HG03280 (cell line): ENCODE measurements around the gene STAT6.

Source experiments
- ATAC-seq: cut with Tn5 transposase; IDR thresholded peaks from one replicate; pipeline ENCODE4 v1.9.1; 2021; ENCODE audit warnings: mild to moderate bottlenecking, moderate library complexity; ENCODE audit not compliant: unreplicated experiment

Gene STAT6, protein sequence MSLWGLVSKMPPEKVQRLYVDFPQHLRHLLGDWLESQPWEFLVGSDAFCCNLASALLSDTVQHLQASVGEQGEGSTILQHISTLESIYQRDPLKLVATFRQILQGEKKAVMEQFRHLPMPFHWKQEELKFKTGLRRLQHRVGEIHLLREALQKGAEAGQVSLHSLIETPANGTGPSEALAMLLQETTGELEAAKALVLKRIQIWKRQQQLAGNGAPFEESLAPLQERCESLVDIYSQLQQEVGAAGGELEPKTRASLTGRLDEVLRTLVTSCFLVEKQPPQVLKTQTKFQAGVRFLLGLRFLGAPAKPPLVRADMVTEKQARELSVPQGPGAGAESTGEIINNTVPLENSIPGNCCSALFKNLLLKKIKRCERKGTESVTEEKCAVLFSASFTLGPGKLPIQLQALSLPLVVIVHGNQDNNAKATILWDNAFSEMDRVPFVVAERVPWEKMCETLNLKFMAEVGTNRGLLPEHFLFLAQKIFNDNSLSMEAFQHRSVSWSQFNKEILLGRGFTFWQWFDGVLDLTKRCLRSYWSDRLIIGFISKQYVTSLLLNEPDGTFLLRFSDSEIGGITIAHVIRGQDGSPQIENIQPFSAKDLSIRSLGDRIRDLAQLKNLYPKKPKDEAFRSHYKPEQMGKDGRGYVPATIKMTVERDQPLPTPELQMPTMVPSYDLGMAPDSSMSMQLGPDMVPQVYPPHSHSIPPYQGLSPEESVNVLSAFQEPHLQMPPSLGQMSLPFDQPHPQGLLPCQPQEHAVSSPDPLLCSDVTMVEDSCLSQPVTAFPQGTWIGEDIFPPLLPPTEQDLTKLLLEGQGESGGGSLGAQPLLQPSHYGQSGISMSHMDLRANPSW

DNA sequence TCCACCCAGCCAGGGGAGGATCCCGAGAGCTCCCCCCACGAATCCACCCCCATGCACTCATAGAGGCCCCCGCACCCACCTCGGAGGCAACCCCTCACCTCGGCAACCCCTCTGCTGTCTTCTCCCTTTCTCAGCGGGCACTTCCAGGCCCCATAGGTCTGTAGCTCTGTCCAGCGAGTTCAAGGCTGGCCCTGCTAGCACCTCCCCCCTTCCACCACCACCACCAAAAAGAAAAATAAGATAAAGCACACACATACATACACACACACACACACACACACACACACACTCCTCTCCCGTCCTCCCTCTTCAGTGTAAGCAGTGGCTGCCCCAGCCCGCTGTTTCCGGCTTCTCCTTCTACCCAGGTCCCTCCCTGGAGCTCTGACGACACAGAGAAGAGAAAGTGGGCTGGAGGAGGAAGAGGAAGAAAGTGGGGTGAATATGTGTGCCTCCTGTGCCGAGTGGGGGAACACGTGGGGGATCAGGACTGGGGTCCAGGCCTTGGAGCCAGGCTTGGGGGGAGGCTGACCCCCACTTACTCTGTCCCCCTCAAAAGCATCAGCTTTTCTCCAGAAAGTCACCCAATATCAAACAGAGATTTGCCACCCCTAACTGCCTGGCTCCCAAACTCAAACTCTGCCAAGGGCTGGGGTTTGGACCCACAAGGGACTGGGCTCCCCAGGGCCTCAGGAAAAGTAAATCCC, at the start of gene STAT6:
TSS of gene STAT6 (minus strand) at position 332 of the 704 bp plus-strand sequence. CDS start 3,084 bp downstream, outside the sequence.
- peak; percentile 42 for ATAC-seq

DNA sequence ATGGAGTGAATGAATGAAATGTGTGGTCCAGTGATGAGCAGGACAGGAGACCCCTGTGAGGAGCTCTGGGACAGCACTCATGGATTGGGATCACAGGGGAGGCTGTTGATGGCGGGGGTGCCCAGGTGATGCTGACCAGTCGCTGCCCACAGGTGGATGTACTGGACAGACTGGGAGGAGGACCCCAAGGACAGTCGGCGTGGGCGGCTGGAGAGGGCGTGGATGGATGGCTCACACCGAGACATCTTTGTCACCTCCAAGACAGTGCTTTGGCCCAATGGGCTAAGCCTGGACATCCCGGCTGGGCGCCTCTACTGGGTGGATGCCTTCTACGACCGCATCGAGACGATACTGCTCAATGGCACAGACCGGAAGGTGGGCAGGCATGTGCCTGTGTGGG, 49.6 kb upstream of the STAT6 start:
- ATAC-seq = no peak

DNA sequence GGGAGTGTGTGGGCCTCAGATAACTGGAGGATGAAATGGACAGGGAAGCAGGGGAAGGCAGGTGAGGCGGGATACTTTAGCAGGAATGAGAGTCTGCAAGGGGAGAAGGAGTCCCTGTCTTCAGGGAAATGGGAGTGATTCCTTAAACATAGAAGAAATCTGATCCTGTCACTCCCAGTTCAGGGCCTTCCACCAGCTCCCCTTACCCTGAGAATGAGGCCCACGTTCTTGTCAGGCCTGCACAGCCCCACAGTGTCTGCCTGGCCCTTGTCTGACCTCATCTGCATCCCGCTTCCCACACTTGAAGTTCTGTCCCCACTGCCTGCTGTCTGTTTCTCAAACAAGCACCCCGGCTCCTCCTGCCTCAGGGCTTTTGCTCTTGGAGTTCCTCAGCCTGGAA, 48.9 kb upstream of the STAT6 start:
- no peak for ATAC-seq

DNA sequence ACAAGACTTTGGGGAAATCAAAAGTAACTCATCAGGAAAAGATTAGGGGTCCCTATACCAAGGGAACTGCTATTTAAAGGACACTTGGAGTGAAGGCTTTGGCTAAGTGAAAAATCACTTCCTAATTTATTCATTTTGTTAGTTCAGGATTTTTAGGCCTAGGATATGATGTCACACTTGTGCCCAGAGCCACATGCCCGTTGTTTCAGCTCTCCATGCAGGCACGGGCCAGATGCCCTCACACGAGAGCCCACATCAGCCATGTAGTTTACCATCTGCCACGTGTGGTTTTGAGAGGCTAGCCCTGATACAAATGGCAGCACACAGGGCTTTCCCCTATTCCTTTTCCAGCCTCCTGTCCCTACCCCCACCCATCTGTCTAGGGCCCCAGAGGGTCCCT, 48.1 kb upstream of the STAT6 start:
- no peak for ATAC-seq

DNA sequence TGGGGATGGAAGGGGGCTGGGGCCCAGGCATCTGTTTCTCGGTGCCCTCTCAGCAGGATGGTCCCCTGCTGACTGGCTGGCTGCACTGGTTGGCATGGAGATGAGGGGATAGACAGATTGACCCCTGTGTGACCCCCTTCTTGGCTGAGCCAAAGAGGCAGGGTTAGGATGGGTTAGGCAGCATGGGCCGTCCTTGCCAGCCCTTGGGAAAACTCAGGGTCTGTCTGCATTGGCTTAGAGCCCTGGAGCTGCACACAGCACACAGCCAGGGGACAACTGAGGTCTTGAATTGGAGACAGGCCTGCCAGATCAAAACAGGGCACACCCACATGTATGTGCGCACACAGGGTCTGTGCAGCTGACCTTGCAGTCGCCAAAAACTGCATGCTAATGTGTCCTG, 47.5 kb upstream of the STAT6 start:
- ATAC-seq = no peak

DNA sequence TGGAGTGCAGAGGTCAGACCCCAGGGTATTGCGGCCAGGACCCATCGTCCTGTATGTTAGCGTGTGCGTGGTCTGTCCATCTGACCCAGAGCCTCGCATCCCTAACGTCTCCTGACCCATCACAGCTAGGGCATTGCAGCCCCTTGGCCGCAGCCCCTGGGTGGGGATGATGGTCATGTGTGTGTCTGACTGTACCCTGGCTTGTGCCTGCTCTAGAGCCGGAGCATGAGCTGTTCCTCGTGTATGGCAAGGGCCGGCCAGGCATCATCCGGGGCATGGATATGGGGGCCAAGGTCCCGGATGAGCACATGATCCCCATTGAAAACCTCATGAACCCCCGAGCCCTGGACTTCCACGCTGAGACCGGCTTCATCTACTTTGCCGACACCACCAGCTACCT, 47.0 kb upstream of the STAT6 start:
- no peak for ATAC-seq

DNA sequence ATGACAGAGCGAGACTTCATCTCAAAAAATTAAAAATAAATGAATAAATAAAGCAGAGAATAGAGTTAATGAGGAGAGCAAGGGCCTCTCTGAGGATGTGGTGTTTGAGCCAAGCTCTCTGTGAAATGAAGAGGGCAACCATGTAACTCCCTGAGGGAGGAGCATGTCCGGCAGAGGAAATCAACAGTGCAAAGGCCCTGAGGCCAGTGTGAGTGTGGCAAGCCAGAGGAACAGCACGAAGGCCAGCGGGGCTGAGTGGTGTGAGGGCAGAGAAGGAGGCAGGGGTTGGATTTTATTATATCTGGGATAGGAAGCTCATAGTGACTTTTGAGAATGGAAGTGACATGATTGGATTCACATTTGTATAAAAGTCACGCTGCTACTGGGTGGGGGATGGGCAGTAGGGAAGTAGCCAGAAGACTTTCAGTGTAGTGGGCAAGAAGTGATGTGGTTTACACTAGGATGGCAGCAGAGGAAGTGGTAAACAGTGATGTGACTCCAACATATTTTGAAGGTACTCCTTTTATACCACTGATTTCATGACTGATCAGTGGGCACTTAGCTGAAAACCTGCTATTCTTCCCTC, 46.5 kb upstream of the STAT6 start:
- no peak for ATAC-seq

DNA sequence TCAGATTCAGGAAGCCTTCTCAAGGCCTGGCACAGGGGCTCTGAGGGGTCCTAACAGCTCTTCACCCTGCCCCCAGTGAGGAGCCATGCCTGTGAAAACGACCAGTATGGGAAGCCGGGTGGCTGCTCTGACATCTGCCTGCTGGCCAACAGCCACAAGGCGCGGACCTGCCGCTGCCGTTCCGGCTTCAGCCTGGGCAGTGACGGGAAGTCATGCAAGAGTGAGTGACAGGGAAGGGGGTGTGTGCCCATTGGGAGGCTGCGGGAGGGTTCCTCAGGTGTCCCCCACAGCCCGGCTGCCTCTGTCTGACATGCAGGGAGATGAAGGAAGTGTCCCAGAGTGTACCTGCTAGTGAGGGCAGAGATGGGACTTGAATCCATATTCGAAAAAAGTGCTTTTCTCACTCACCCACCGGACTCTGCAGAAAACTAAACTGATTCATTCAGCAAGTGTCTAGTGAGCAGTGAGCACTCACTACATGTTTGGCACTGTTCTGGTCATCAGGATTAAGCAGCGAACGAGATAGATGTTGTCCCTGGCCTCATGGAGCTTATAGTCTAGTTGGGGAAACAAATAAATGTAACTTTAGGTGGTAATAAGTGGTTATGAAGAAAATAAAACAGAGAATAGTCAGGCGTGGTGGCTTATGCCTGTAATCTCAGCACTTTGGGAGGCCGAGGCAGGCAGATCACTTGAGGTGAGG, 45.7 kb upstream of the STAT6 start:
- ATAC-seq = no peak

DNA sequence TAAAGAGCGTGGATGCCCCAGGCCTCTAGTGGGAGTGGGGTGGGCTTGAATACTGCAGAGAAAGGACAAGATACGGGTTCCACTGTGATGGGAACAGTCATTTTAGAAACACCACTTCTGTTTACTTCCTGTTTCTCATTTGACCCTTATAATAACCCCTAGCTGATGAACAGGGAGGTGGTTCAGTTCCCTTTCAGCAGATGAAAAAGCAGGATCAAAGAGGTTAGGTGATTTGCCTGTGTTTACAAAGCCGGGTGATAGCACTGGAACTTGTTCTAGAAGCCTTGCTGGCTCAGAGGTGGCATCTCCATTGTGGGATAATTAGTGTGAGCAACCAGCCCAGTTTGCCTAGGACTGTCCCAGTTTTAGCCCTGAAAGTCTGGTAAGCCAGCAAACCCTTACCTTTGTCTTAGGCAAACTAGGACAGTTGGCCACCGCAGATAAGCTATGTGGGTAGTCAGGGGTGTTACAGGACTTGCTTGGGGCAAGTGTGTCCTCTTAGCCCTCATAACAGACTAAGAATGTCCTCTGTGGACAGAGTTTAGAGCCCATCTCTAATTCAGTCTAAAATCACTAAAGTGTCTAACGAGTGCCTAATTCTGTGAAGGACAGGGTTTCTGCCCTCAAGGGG, 43.8 kb upstream of the STAT6 start:
- ATAC-seq = no peak

DNA sequence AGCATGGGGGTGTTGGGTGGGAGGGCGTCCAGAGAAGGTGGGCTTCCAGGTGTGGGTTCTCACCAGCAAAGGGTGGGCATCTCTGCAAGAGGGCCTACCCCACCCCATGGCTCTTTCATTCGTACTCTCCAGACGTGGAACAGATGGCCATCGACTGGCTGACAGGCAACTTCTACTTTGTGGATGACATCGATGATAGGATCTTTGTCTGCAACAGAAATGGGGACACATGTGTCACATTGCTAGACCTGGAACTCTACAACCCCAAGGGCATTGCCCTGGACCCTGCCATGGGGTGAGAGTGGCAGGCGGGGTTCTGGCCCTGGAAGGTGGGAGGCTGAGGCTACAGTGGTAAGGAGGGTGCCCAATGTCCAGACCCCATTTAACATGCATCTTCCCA, 42.9 kb upstream of the STAT6 start:
- no peak for ATAC-seq

DNA sequence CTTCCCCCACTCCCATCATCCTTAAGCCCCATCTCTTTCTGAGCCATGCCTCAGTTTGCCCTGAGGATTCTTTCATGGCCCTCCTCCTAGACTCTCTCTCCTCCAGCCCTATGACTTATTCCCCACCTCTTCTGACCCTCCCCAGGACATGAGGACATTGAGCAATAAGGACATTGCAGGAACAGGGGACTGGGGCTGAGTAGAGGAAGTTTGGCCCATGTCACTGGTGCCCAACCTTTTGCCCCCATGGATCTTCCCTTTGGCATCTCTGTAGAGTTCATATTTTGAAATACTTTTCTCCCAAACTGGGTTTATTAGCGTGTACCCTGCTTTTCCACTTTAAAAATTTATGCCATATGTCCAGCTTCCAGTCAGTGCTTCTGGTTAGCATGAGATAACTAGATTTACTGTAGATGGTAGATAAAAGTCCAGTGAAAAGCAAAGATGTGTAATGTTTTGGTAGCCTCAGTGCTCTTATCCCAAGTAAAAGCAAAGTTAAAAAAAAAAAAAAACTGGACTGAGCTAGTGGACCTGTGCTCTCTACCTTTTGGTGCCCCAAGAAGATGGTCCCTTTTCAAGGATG, 42.3 kb upstream of the STAT6 start:
- ATAC-seq = no peak

DNA sequence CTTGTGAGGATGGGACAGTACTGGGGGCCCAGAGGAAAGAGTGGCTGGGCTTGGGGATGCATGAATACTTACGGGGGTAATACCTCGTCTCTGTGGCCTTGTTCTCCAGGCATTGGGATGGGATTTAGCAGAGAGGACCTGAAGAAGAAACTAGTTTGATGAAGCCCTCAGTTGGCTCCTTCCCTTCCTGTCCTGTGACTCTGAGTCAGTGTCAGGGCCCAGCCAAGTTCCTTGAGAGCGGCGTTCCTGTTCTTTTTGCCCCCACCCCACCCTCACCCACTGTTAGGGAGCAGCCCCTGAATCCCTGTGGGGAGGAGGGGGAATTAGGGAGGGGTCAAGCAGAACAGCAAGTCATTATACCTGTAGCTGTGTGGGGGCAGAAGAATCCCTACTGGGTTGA, 41.5 kb upstream of the STAT6 start:
- no peak for ATAC-seq

DNA sequence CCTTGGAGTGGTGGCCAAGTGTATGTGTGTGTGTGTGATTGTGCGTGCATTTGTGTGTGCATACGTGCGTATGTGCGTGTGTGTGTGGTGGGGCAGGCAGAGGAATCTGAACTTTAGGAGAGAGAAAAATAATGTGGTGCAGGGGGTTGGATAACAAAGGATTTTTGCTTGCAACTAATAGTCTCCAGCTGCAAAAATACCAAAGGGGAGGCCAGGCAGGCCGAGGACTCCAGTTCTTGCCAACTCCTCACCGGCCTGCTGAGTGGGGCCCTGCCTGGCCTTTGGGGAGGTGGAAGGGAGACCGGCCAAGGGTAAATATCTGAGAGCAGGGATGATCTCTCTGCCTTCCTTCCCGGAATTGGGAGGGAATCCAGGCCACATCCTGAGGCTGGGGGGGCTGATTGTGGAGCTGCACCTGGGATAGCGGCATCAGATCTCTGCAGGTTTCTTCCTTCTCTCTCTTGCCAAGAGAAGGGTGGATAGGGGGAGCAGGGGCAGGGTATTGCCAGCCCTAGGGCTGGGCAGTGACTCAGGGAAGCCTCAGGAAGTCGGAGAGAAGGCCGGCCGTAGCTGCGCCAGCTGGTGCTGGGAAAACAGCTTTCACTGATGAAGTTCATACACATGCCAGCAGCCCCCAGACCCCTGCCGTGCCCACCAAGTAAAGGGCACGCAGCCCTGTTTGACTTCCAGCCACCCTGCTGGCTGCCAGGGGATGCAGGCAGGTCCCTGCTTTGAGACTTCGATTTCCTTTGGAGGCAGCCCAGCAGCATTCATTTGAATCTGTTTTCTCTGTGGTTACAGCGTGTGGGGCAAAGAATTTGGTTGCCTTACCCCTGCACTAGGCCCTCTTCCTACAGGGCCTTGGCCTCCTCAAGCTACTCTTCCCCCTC, 40.8 kb upstream of the STAT6 start:
- no peak for ATAC-seq

DNA sequence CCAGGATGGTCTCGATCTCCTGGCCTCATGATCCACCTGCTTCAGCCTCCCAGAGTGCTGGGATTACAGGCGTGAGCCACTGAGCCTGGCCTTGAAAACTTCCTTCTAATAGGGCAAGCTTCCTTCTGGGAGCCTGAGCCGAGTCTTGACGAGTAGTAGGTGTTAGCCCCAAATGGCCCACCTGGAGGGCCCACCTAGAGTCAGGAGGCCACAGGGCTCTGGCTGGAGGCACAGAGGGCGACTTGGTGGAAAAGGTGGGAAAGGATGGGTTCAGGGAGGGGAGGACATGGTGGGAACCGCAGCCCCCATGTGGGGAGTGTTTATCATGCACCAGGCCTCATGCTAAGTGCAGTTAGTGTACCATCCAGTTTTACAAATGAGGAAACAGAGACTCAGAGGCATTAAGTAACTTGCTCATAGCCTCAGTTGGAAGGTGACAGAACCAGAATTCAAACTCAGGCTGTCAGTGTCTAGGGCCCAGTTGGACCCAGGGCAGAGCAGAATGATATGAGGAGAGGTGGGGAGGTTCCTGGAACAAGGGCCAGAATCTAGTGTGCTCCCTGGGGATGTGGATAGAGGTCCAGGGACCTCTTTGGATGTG, 39.3 kb upstream of the STAT6 start:
- ATAC-seq = no peak

DNA sequence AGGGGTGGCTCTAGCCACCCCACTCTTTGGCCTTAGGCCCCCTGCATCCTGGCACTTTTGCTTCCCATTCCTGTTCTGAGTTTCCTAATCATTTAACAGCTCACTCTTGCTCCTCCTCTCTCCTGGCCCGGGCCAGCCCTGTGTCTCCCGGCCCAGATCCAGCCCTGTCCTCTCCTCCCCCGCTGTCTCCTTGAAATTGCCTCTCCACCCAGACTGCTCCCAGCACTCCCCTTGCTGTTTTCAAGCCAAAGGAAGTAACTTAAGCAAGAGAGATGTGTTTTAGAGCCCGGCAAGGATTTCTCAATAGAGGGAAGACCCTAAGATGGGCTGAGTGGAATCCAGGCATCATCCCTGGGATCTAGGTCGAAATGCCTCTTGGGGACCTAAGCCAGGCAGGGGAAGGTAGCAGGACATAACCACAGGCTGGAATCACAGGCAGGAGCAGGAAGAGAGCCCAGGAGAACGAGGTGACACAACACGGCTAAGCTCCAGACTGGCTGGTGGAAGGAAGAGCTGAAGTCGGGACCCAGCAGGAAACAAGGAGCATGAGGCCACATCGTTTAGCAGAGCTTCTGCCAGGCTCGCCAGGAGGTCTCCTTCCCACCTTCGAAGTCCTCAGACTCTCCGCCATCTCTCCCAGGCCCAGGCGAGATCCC, 38.2 kb upstream of the STAT6 start:
- no peak for ATAC-seq

DNA sequence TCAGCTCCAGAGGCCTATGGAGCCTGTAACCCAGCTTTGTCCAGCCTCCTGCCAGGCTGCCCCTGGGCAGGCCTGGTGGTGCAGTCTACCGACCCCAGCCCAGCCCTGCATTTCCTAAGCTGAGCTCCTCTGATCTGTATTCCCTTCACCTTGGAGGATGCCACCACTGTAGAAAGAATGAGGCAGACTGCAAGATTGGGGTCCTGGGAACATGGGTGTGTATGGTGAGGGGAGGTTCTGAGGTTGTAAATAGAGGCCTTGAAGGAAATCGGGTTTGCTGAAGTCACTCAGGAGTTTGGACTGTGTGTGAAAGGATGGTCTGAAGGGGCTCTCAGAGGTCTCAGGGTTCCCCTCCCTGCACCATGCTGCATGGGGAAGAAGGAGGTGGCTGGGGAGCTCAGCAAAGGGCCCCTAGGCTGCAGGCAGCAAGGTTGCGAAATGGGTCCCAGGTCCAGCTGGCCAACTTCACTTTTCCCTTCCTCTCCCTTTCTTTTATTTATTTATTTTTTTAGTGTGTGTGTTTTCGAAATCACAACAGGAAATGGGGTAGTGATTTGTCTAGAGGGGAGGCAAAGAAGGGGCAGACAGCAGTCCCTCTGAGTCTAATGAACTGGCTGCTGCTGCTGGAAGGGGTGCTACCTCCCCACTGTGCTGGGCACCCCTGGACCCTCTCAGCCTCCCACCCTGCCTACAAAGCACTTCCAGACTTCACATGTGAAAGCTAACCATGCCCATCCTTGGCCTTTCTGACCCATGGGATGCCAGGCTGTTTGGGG, 37.5 kb upstream of the STAT6 start:
- no peak for ATAC-seq
